PC-9 (cell line): ENCODE measurements around the gene CTNND2.

Experiments used
- CTCF ChIP-seq: fragments of 200-600 bp; sonication (generic); conservative IDR thresholded peaks from 2 replicates; pipeline ENCODE4 v1.6.1; 2017; ENCODE audit warnings: mixed run types, antibody characterized with exemption, mild to moderate bottlenecking, moderate library complexity
- EZH2 ChIP-seq: fragments of 200-600 bp; sonication (generic); IDR thresholded peaks from 2 replicates; pipeline ENCODE4 v1.8.0; 2017; ENCODE audit warnings: antibody characterized with exemption, low read depth

GRCh38 chr5:10923310-10923709, 980.9 kb downstream of the CTNND2 start:
- TF ChIP-seq CTCF, result no peak
- no peak for TF ChIP-seq EZH2
